Immature natural killer cell (primary cell): ENCODE measurements around the gene CKM. TPM values are rescaled to one million over a fixed set of nuclear protein-coding genes. Genes with fewer than 3 reads are reported as not detected.
"Not testable (repeated sequence)": the region's sequence is repeated elsewhere in the genome, so short reads cannot be mapped to it uniquely, and the experiment has no call there.

Source experiments
- DNase-seq, 3 donors: peaks; one replicate each; pipeline ENCODE4 v3.0.0; 2022; ENCODE audit warnings: mixed read lengths in 1 of 3
- H3K27ac Mint-ChIP-seq, 6 donors: one replicate each; pipeline ENCODE4 v1.8.0; 2020; ENCODE audit warnings: mixed read lengths in 6 of 6, mild to moderate bottlenecking in 5 of 6, inconsistent platforms in 4 of 6, moderate library complexity in 3 of 6
- H3K27me3 Mint-ChIP-seq, 3 donors: one replicate each; pipeline ENCODE4 v1.8.0; 2020 to 2021; ENCODE audit warnings: low read depth in 3 of 3, mild to moderate bottlenecking in 3 of 3, mixed read lengths in 3 of 3, moderate library complexity in 3 of 3, inconsistent platforms in 1 of 3
- H3K36me3 Mint-ChIP-seq, 3 donors: one replicate each; pipeline ENCODE4 v1.8.0; 2020; ENCODE audit warnings: mixed read lengths in 3 of 3, inconsistent platforms in 2 of 3, mild to moderate bottlenecking in 2 of 3
- H3K4me1 Mint-ChIP-seq, 2 donors: one replicate each; pipeline ENCODE4 v1.8.0; 2020; ENCODE audit warnings: inconsistent platforms in 2 of 2, mild to moderate bottlenecking in 2 of 2, mixed read lengths in 2 of 2, moderate library complexity in 1 of 2
- H3K4me3 Mint-ChIP-seq, 5 donors: one replicate each; pipeline ENCODE4 v1.8.0; 2020; ENCODE audit warnings: mild to moderate bottlenecking in 5 of 5, mixed read lengths in 5 of 5, inconsistent platforms in 3 of 5, moderate library complexity in 3 of 5
- H3K9me3 Mint-ChIP-seq, 6 donors: one replicate each; pipeline ENCODE4 v1.8.0; 2020; ENCODE audit warnings: mild to moderate bottlenecking in 6 of 6, mixed read lengths in 6 of 6, inconsistent platforms in 4 of 6, moderate library complexity in 3 of 6
- polyA plus RNA-seq, 3 donors: library from polyadenylated mRNA; unstranded; fragments of 300-500 nt; fragmentation: Illumina TruSeq; gene quantifications; one replicate each; pipeline ENCODE4 v1.2.3, GENCODE V29; 2021

CKM gene
- polyA plus RNA-seq, 3 donors from 2014 or later: not detected

- Mint-ChIP-seq H3K27ac (no peak overlapping the region), H3K36me3 (no peaks in the 10 kb centered on the region), H3K9me3 (no peaks in the 10 kb centered on the region), H3K4me1 (no peaks in the 10 kb centered on the region), H3K27me3 (peaks cover 4 to 9% (median 4%) of the 10 kb centered on the region in 3 donors), H3K4me3 (no peak overlapping the region)
- no peak for DNase-seq
Observed at GRCh38 chr19:45322311-45322710, 364 bp downstream of the CKM start.

- Mint-ChIP-seq H3K4me3 (no peak overlapping the region), H3K4me1 (no peaks in the 10 kb centered on the region), H3K9me3 (no peaks in the 10 kb centered on the region), H3K36me3 (no peaks in the 10 kb centered on the region), H3K27me3 (peaks cover 4 to 11% (median 4%) of the 10 kb centered on the region in 3 donors), H3K27ac (no peak overlapping the region)
- no peak for DNase-seq
Observed at GRCh38 chr19:45321848-45322247, 827 bp downstream of the CKM start.

GRCh38 chr19:45320997-45321775, 1.5 kb downstream of the CKM start:
- Mint-ChIP-seq H3K4me1 (no peaks in the 10 kb centered on the region), H3K27me3 (peaks cover 4 to 11% (median 6%) of the 10 kb centered on the region in 3 donors), H3K4me3 (no peak overlapping the region), H3K36me3 (no peaks in the 10 kb centered on the region), H3K27ac (no peak overlapping the region), H3K9me3 (no peaks in the 10 kb centered on the region)
- no peak for DNase-seq

DNA sequence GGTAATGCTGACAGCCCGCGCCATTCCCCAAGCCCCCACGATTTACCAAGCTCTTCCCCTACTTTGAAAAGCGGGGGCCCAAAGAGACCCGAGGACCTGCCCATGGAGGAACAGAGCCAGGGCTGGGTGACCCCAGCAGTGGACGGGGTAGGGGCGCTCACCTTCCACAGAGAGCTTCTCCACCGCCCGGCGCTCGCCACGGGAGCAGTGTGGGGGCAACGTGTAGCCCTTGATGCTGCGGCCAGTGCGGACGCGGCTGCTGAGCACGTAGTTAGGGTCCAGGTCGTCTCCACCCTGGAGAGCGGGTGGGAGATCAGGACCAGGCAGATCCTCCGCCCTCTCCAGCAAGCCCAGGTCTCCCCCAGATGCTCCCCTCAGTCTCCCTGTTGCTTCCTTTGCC, 7.4 kb downstream of the CKM start:
- Mint-ChIP-seq H3K27me3 (peaks cover 2 to 8% (median 4%) of the 10 kb centered on the region in 3 donors), H3K36me3 (no peaks in the 10 kb centered on the region), H3K4me1 (no peaks in the 10 kb centered on the region), H3K9me3 (no peaks in the 10 kb centered on the region), H3K27ac (no peak overlapping the region), H3K4me3 (no peak overlapping the region)
- no peak for DNase-seq

GRCh38 chr19:45314708-45315245, 7.9 kb downstream of the CKM start:
- peaks cover 2 to 8% (median 4%) of the 10 kb centered on the region in 3 donors for H3K27me3 Mint-ChIP-seq
- no peaks in the 10 kb centered on the region for H3K9me3 Mint-ChIP-seq
- no peaks in the 10 kb centered on the region for H3K36me3 Mint-ChIP-seq
- no peak overlapping the region for H3K27ac Mint-ChIP-seq
- no peak overlapping the region for H3K4me3 Mint-ChIP-seq
- no peaks in the 10 kb centered on the region for H3K4me1 Mint-ChIP-seq
- DNase-seq: no peak

DNA sequence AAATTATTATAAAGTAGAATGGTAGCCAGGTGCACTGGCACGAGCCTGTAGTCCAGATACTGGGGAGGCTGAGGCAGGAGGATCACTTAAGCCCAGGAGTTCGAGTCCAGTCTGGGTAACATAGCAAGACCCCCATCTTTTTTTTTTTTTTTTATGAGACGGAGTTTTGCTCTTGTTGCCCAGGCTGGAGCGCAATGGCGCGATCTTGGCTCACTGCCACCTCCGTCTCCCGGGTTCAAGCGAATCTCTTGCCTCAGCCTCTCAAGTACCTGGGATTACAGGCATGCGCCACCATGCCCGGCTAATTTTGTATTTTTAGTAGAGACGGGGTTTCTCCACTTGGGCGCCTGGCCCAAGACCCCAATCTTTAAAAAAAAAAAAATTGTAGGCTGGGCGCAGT, 10.4 kb downstream of the CKM start:
- H3K27me3 Mint-ChIP-seq, H3K27ac Mint-ChIP-seq, H3K4me3 Mint-ChIP-seq, DNase-seq, H3K9me3 Mint-ChIP-seq, H3K36me3 Mint-ChIP-seq, H3K4me1 Mint-ChIP-seq: not testable (repeated sequence)

DNA sequence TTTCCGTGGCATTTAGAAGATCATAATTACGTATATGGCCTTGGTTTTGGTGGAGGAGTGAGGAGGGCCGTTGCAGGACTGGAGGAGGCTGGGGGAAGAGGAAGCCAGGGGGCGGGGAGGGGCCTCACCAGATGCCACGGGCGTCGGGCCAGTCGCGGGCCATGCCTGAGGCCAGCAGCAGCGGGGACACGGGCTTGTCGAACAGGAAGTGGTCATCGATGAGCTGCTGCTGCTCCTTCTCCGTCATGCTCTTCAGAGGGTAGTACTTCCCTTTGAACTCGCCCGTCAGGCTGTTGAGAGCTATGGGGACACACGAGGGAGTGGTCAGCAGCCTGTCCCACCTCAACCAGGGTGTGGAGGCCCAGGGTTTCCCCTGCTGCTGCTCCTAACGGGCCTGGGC, 11.1 kb downstream of the CKM start:
- Mint-ChIP-seq H3K4me1 (no peaks in the 10 kb centered on the region), H3K4me3 (no peak overlapping the region), H3K27me3 (peaks cover 0 to 2% (median 1%) of the 10 kb centered on the region in 3 donors), H3K36me3 (no peaks in the 10 kb centered on the region), H3K27ac (no peak overlapping the region), H3K9me3 (no peaks in the 10 kb centered on the region)
- DNase-seq: no peak

DNA sequence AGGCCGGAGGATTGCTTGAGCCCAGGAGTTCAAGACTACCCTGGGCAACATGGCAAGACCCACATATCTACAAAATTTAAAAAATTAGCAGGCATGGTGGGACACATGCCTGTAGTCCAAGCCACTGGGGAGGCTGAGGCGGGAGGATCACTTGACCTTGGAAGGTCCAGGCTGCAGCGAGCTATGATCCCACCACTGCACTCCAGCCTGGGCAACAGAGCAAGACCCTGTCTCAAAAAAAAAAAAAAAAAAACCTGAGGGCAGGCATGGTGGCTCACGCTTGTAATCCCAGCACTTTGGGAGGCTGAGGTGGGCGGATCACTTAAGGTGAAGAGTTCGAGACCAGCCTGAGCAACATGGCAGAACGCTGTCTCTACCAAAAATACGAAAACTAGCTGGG, 13.4 kb downstream of the CKM start:
- not testable (repeated sequence) for H3K9me3 Mint-ChIP-seq, H3K27ac Mint-ChIP-seq, H3K4me3 Mint-ChIP-seq, H3K36me3 Mint-ChIP-seq, H3K4me1 Mint-ChIP-seq, H3K27me3 Mint-ChIP-seq, DNase-seq

- Mint-ChIP-seq H3K27me3 (peaks cover 0 to 2% (median 0%) of the 10 kb centered on the region in 3 donors), H3K27ac (no peak overlapping the region), H3K4me3 (no peak overlapping the region), H3K36me3 (peaks cover 0 to 7% (median 5%) of the 10 kb centered on the region in 3 donors), H3K4me1 (no peaks in the 10 kb centered on the region), H3K9me3 (no peaks in the 10 kb centered on the region)
- no peak for DNase-seq
Observed at GRCh38 chr19:45307361-45307760, 15.3 kb downstream of the CKM start.

GRCh38 chr19:45306518-45307027, 16.1 kb downstream of the CKM start:
- H3K36me3 Mint-ChIP-seq: peaks cover 0 to 10% (median 5%) of the 10 kb centered on the region in 3 donors
- H3K4me1 Mint-ChIP-seq: no peaks in the 10 kb centered on the region
- H3K4me3 Mint-ChIP-seq: no peak overlapping the region

GRCh38 chr19:45306040-45306439, 16.6 kb downstream of the CKM start:
- no peak for DNase-seq
- no peak overlapping the region for H3K27ac Mint-ChIP-seq
- peaks cover 0 to 10% (median 5%) of the 10 kb centered on the region in 3 donors for H3K36me3 Mint-ChIP-seq
- peaks cover 0 to 2% (median 0%) of the 10 kb centered on the region in 3 donors for H3K27me3 Mint-ChIP-seq
- no peaks in the 10 kb centered on the region for H3K9me3 Mint-ChIP-seq
- no peaks in the 10 kb centered on the region for H3K4me1 Mint-ChIP-seq
- no peak overlapping the region for H3K4me3 Mint-ChIP-seq

More at GRCh38 chr19:45306518-45307027, 16.1 kb downstream of the CKM start:
- no peak for DNase-seq
- peaks cover 0 to 2% (median 0%) of the 10 kb centered on the region in 3 donors for H3K27me3 Mint-ChIP-seq
- no peaks in the 10 kb centered on the region for H3K9me3 Mint-ChIP-seq
- no peak overlapping the region for H3K27ac Mint-ChIP-seq

DNA sequence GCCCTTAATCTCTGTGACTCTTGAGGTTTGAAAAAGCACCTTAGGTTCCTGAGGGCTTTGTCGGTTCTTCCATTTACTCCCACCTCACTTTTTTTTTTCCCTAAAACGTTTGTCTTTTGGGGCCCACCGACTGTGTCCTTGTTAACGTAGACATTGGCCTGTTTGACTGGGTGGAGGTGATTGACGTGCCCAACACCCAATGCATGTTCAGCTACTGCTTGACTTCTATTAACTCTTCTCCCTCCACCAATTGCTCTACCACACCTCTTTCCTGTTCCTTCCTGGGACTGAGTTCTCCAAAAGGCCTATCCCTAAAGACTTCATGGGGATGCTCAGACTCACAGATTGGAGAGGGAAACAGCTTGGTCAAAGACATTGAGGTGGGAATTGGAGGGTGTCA, 17.3 kb downstream of the CKM start:
- H3K27ac Mint-ChIP-seq: peak overlapping the region in 1 of 6 donors; percentile 1
- H3K27me3 Mint-ChIP-seq: peaks cover 0 to 2% (median 0%) of the 10 kb centered on the region in 3 donors
- peaks cover 0 to 10% (median 10%) of the 10 kb centered on the region in 3 donors for H3K36me3 Mint-ChIP-seq
- H3K4me1 Mint-ChIP-seq: no peaks in the 10 kb centered on the region
- no peaks in the 10 kb centered on the region for H3K9me3 Mint-ChIP-seq
- DNase-seq: no peak
- no peak overlapping the region for H3K4me3 Mint-ChIP-seq

DNA sequence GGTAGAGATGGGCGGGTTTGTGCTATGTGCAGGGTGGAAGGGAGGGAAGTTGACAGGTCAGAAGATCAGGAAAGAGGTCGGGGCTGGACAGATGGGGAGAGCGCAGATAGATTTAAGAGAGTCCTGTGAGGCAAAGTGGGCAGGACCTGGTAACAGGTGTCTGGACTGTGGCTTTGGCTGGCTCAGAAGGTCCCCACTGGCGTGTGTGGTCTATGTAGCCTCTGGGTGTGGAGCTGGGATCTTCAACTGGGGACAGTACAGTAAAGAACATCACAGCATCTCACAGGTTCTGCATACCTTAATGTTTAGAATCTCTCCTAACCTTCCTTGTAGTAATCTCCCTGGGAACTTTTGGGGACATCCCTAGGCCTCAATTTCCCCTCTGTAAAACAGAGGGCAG, 17.7 kb downstream of the CKM start:
- H3K27ac Mint-ChIP-seq: peak overlapping the region in 1 of 6 donors; percentile 0
- peaks cover 0 to 10% (median 10%) of the 10 kb centered on the region in 3 donors for H3K36me3 Mint-ChIP-seq
- no peaks in the 10 kb centered on the region for H3K4me1 Mint-ChIP-seq
- H3K27me3 Mint-ChIP-seq: peaks cover 0 to 2% (median 1%) of the 10 kb centered on the region in 3 donors
- H3K4me3 Mint-ChIP-seq: no peak overlapping the region
- H3K9me3 Mint-ChIP-seq: no peaks in the 10 kb centered on the region
- no peak for DNase-seq

GRCh38 chr19:45304141-45304926, 18.3 kb downstream of the CKM start:
- Mint-ChIP-seq H3K4me3 (no peak overlapping the region), H3K4me1 (no peaks in the 10 kb centered on the region), H3K36me3 (peaks cover 2 to 13% (median 12%) of the 10 kb centered on the region in 3 donors), H3K27me3 (peaks cover 0 to 2% (median 1%) of the 10 kb centered on the region in 3 donors), H3K27ac (no peak overlapping the region), H3K9me3 (no peaks in the 10 kb centered on the region)
- DNase-seq: no peak
